ENCODE data around the gene SOD3.

Gene SOD3

DNA sequence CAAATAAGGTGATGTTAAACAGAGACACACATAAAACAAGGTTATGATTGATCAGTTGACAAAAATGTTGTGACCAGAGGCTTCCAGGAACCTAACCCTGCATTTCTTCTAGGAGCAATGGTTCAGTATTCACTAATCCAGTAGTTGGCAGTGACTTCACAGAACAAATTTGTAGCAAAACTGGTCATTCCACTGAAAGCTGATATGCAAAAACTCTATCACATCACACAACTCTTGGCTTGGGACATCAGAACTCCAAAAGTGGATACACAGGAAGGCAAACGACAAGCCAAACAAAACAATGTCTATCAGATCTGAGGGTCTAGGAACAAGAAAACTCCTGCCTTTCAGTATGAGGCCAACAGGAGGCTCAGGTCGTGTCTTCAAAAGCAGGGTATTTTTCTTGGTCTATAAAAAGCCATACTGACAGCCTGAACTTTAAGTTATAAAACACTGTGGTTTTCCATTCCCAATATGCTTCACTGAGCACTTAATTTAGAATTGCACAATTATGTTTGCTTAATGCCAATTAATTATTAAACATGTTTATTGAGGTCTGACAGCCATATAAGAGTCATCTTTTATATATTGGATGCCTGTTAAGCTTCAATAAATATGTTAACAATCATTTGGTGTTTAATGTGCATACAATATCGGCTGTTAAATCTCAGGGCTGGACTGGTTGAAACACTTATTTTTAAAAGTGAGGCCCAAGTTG is 45.6 kb downstream of the SOD3 start:
- DNase-seq (ENCODE audit: low read depth in 2 of 2), result no peak

DNA sequence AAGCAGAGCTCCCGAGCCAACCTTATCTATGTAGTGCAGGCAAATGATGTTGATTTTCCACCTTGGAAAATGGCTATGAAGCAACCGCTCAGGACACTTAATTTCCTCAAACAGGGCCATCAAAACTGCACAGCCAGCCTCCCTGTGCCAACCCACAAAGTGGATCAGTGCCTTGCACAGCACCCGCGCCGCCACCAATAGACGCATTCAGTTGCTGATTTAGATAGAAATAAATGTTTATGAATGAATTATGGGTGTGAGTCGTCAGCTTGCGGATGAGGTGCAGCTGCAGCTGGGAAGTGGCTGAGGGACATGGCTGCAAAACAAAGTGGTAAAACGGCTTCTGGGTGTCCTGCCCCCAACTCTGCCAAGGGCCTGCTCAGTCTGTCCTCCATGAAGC is 47.0 kb downstream of the SOD3 start:
- no peak for DNase-seq (ENCODE audit: low read depth in 2 of 2)

DNA sequence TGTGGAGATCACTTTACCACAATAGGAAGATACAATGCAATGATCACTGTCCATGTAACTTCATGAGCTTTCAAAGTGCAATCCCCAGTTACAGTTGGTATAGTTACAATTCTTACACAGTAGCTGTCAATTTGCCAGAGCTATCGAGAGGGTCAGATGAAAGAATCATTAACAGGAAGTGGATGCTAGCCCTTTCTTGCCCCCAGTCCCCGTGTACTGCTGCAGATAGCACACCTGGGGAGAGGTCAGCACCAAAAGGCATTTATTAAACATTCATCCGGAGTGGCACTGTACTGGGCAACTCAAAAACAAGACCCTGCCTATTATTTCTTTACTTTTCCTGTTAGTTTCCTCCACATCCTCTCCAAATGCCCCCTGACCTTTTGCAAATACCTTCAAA is 47.7 kb downstream of the SOD3 start:
- no peak for DNase-seq (ENCODE audit: low read depth in 2 of 2)

DNA sequence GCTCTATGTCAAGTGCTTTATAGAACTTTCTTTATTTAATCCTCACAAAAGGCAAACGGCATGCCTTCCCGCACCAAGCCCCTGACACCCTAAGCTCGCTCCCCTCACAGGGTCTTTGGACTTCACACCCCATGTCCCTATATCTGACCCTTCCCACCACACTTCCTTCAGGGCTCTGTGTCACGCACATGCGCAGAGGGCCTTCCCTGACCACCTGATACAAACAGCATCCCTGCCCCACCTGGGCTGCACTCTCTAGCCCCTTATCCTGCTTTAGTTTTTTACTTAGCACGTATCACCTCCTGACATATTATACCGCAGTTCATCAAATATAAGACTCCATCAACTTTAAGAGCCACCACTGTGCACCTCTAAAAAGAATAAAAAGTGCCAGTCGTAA is 49.8 kb downstream of the SOD3 start:
- no peak for DNase-seq (ENCODE audit: low read depth in 2 of 2)

DNA sequence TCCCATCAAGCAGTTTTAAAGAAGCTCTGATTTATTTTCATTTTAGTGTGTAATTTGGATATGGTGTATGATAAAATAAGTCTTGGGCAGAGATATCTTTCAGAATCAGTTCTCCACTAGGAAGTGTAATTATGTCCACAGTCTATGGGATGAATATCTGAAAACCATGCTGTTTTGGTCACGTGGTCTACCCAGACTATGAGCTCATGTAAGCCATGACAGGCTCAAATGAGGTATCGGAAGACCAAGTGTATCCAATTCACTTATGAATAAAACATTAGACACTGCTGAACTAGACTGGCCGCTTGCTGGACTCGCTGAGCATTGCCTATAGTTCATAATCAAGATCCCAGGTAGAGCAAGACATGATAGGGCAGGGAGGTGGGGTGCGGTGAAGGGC is 50.5 kb downstream of the SOD3 start:
- no peak for DNase-seq (ENCODE audit: low read depth in 2 of 2)

DNA sequence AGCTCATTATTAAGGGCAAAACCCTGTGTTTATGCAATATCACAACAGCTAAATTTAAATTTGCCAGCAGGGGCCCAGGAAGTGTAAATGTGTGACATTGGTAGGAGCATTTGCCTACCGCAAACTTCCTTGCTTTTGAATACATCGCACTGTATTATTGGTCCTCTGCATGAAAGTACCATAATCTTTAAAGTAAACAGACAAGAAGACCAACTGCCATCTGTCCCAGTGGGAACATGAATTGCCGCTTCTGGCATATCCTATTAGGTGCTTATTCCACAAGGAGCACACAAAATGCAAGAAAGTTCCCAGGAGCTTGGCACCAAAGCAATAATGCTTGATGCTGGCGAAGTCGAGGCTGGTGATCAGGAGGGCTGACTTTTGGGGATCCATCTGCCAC is 51.3 kb downstream of the SOD3 start:
- no peak for DNase-seq (ENCODE audit: low read depth in 2 of 2)

DNA sequence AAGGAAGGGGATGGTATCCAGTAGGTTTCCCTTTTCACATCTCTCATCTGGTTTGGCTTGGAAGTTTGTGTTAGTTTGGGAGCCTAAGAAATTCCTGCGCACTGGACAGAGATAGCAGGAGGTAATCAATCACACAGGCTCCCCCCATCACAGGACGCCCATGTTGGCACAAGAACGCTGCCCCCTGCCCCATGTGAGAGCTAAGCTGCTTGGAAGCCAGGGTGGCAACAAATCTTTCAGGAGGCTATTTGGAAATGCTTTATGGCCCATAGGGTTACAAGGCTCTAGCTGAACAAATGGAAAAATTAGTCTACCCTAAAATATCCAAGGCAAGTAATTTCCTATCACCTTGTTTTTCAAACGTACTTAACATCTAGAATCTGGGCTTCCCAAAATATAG is 54.0 kb downstream of the SOD3 start:
- no peak for DNase-seq (ENCODE audit: low read depth in 2 of 2)

DNA sequence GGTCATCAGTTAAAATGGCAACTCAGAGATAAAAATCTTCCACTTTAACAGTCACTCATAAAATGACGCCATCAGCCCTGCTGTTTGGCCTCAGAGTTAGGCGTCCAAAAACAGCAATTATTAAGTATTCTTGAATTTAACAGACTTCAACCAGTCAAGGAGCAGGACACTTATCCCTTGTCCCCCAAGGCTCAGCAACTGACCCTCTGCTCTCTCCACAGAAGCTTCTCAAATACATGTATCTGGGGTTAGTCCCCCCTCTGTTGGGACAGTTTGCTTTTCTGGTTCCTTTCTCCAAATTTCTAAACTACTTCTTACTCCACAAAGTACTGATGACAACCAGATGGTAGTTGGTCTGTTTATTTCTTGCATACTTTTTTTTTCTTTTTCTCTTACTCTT is 54.4 kb downstream of the SOD3 start:
- no peak for DNase-seq (ENCODE audit: low read depth in 2 of 2)

All from stimulated activated CD4-positive, alpha-beta T cell treated with anti-CD3 and anti-CD28 coated beads, Interleukin-12 subunit alpha, Interleukin-12 subunit beta, amount 100 ng/mL, for 24 hours (primary cell).